PFSK-1 (cell line): Measurements from ENCODE around the gene TBC1D7.

Source experiments
- FOXP2 ChIP-seq: optimal IDR thresholded peaks from 2 replicates; pipeline ENCODE3; 2011; ENCODE audit warnings: borderline replicate concordance, control low read depth, inconsistent platforms; ENCODE audit not compliant: insufficient read depth; ENCODE audit errors: extremely low read length, extremely low read depth
- POLR2AphosphoS5 ChIP-seq: IDR thresholded peaks from 2 replicates; pipeline ENCODE4 v1.6.1; 2012; ENCODE audit warnings: low read depth, mild to moderate bottlenecking, control low read depth, low read length, moderate library complexity
- SIN3A ChIP-seq: IDR thresholded peaks from 2 replicates; pipeline ENCODE4 v1.6.1; 2012; ENCODE audit warnings: mild to moderate bottlenecking, low read length, moderate library complexity, borderline replicate concordance; ENCODE audit not compliant: insufficient read depth
- TAF1 ChIP-seq: IDR thresholded peaks from 2 replicates; pipeline ENCODE4 v1.6.1; 2012; ENCODE audit warnings: low read length, control low read depth, borderline replicate concordance; ENCODE audit not compliant: insufficient read depth
- TF ChIP-seq, protein P1 (sequence below), 2 experiments: IDR thresholded peaks; 2 replicates each; pipeline versions ENCODE4 v1.6.1 to v1.8.0; 2011 to 2012; ENCODE audit warnings: low read depth in 2 of 2, low read length in 2 of 2, control low read depth in 1 of 2, inconsistent platforms in 1 of 2, mild to moderate bottlenecking in 1 of 2, moderate library complexity in 1 of 2; ENCODE audit not compliant: insufficient read depth in 1 of 2

Gene TBC1D7

DNA sequence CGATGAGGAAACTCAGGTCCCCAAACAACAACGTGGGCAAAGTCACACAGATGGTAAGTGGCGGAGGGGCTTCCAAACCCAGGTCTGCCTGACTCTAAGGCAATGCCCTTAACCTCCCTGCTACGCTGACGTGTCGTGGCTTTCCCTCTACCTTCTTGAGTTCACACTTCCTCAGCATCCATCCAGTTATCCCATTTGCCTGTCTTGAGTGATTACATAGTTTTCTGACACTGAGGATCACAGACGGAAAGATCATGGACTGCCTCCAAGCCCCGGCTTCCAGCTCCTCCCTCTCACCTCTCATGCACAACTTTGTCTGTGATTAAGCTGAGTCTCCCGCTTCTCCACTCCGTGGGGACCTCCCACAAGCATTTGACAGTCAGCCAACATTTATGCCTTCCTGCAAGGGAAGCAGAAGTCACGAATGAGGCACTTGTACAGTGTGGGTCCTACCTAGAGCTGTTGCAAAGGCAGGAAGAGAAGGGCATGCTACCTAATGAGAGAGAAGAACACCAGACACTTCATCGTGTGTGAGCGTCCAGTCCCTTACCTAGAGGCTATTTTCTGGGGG is 33.8 kb downstream of the TBC1D7 start:
- TF ChIP-seq SIN3A (no peak), FOXP2 (no peak), TAF1 (no peak), POLR2AphosphoS5 (no peak)
- TF ChIP-seq, protein P1, sequence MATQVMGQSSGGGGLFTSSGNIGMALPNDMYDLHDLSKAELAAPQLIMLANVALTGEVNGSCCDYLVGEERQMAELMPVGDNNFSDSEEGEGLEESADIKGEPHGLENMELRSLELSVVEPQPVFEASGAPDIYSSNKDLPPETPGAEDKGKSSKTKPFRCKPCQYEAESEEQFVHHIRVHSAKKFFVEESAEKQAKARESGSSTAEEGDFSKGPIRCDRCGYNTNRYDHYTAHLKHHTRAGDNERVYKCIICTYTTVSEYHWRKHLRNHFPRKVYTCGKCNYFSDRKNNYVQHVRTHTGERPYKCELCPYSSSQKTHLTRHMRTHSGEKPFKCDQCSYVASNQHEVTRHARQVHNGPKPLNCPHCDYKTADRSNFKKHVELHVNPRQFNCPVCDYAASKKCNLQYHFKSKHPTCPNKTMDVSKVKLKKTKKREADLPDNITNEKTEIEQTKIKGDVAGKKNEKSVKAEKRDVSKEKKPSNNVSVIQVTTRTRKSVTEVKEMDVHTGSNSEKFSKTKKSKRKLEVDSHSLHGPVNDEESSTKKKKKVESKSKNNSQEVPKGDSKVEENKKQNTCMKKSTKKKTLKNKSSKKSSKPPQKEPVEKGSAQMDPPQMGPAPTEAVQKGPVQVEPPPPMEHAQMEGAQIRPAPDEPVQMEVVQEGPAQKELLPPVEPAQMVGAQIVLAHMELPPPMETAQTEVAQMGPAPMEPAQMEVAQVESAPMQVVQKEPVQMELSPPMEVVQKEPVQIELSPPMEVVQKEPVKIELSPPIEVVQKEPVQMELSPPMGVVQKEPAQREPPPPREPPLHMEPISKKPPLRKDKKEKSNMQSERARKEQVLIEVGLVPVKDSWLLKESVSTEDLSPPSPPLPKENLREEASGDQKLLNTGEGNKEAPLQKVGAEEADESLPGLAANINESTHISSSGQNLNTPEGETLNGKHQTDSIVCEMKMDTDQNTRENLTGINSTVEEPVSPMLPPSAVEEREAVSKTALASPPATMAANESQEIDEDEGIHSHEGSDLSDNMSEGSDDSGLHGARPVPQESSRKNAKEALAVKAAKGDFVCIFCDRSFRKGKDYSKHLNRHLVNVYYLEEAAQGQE (IDR thresholded peaks at IDR 0.05; ENCODE audit: insufficient read depth in 1 of 2, low read depth in 2 of 2, low read length in 2 of 2), result no peak

DNA sequence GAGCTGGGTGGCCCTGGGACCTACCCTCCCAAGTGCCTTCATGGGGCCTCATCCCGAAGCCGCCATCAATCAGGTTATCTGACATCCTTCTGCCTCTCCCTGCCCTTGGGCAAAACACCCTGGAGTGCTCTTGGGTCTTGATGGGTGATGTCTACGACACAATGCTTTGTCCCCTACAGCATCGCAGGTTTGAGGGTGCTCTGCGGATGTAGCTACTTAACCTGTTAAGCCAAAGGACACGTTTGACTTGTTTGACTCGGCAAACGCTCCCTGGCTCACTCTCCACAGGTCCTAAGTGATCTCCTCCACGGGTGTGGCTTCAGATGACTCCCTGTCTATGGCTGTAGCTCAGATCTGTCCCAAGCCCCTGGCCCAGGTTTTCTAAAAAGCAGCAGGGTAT is 35.6 kb downstream of the TBC1D7 start:
- no peak for TF ChIP-seq SIN3A
- TF ChIP-seq, protein P1 (IDR thresholded peaks at IDR 0.05; ENCODE audit: insufficient read depth in 1 of 2, low read depth in 2 of 2, low read length in 2 of 2), result no peak
- TF ChIP-seq FOXP2, result no peak
- no peak for TF ChIP-seq POLR2AphosphoS5
- TF ChIP-seq TAF1, result no peak

DNA sequence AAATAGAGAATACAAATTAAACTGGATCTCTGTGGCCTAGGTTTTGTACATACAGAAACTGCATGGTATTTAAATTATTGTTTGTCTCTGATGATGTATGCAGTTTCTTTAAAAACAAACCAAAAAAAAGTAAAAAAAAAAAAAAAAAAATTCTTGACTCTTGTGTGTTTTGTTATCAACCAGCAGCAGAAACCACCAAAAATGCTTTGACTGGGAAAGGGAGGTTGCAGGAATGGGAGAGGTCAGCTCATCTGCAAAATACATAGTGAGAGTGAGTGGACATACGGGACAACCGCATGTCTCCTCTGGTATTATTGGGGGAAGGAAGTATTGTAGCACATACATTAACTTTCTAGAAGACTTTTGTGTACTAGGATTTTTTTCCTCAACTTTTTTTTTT is 38.0 kb downstream of the TBC1D7 start:
- TF ChIP-seq, protein P1 (IDR thresholded peaks at IDR 0.05; ENCODE audit: insufficient read depth in 1 of 2, low read depth in 2 of 2, low read length in 2 of 2), result no peak
- TF ChIP-seq POLR2AphosphoS5 (no peak), SIN3A (no peak), TAF1 (no peak), FOXP2 (no peak)

DNA sequence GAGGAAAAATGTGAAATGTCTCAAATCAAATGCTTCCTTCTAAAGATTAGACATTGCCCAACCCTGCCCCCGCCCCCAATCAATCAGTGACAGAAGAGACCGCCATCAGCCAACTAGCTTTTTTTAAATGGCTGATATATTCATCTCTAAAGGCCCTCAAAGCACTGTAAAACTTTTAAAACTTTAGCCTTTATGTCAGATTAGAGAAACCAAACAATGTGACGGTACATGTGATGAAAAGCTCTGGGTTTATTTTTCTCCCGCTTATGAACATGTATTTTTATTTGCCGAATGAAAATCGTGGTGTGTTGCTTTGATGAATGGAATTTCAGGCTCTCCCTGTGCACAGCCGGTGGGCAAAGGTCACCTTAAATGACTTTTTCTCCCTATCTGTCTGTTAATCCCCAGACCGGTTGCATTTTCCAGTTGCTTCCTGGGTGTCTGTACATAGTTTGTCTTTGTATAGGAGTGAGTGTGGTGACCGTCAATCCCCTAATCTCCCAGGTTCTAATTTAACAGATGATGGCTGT is 38.5 kb downstream of the TBC1D7 start:
- no peak for TF ChIP-seq SIN3A
- TF ChIP-seq, protein P1 (IDR thresholded peaks at IDR 0.05; ENCODE audit: insufficient read depth in 1 of 2, low read depth in 2 of 2, low read length in 2 of 2), result no peak
- no peak for TF ChIP-seq FOXP2
- TF ChIP-seq TAF1, result no peak
- TF ChIP-seq POLR2AphosphoS5, result no peak
